Measurements from ENCODE around the gene ILKAP.

Gene ILKAP

DNA sequence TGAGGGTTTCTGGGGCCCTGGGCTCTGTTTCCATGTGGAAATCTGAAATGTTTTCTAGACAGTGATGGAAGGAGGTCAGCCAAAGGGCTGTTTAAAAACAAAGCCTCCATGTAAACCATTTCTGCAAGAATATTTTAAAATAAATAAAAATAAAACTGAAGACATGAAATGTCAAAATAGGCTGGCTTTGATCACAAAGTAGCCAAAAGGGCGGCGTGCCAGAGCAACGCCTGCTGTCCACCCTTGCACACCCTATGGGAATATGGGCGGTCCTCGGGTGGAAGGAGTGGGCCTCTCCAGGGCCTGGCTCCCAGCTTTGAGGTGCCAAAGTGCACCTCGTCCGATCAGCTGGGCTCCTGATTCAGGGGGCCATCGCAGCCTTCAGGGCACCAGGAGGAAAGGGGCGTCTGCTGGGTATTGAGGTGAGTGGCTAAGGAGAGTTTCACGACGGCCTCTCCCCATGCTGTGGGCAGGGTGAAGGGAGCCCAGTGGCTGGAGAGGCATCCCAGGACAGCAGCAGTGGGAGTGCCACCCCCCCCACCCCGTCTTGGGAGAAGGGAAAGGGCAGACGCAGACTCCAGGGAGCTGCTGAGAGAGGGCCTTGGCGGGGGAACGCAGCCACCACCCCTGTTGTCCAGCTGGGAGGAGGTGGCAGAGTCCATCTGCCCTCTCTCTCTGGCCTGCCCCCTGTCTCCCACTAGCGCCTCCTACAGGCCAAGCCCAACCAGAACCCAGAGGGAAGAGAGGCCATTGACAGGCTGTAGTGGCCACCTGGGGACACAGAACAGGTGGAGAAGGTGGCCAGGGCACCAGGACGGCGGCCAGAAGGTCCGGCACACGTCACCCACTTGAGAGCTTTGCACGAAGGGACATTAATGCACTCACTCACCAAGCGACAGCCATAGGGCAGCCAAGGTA, 50.5 kb downstream of the ILKAP start:
- Histone ChIP-seq H3K27ac (ENCODE audit: low read depth, low read length, poor library complexity, severe bottlenecking) (no peak overlapping the region), H3K27me3 (ENCODE audit: insufficient read depth, low read length) (peaks cover 7% of the 10 kb centered on the region; the same call in 1 of the 2 replicates), H2AFZ (ENCODE audit: low read length) (no peak overlapping the region), H3K4me2 (ENCODE audit: low read length) (no peak overlapping the region), H3F3A (ENCODE audit: insufficient read depth, low read length) (no peaks in the 10 kb centered on the region), H3K9ac (ENCODE audit: low read length) (no peak overlapping the region), H3K79me2 (ENCODE audit: insufficient read depth, low read length) (no peaks in the 10 kb centered on the region), H3K9me2 (ENCODE audit: low read depth, low read length) (no peaks in the 10 kb centered on the region), H3K36me3 (ENCODE audit: insufficient read depth, low read length) (no peaks in the 10 kb centered on the region; the same call in 1 of the 2 replicates), H3K4me1 (ENCODE audit: insufficient read depth, low read length, severe bottlenecking) (no peaks in the 10 kb centered on the region), H3K4me3 (ENCODE audit: low read depth, low read length, poor library complexity, severe bottlenecking) (no peak overlapping the region), H4K20me1 (ENCODE audit: insufficient read depth, low read length) (no peaks in the 10 kb centered on the region), H3K9me3 (ENCODE audit: low read length) (no peaks in the 10 kb centered on the region)
- no peak for TF ChIP-seq EZH2 (IDR thresholded peaks at IDR 0.05; ENCODE audit: borderline replicate concordance, low read length)
- TF ChIP-seq, protein P1, sequence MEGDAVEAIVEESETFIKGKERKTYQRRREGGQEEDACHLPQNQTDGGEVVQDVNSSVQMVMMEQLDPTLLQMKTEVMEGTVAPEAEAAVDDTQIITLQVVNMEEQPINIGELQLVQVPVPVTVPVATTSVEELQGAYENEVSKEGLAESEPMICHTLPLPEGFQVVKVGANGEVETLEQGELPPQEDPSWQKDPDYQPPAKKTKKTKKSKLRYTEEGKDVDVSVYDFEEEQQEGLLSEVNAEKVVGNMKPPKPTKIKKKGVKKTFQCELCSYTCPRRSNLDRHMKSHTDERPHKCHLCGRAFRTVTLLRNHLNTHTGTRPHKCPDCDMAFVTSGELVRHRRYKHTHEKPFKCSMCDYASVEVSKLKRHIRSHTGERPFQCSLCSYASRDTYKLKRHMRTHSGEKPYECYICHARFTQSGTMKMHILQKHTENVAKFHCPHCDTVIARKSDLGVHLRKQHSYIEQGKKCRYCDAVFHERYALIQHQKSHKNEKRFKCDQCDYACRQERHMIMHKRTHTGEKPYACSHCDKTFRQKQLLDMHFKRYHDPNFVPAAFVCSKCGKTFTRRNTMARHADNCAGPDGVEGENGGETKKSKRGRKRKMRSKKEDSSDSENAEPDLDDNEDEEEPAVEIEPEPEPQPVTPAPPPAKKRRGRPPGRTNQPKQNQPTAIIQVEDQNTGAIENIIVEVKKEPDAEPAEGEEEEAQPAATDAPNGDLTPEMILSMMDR (IDR thresholded peaks at IDR 0.05; ENCODE audit: low read length) = peak; percentile 36; the same call in 1 of the 2 replicates

DNA sequence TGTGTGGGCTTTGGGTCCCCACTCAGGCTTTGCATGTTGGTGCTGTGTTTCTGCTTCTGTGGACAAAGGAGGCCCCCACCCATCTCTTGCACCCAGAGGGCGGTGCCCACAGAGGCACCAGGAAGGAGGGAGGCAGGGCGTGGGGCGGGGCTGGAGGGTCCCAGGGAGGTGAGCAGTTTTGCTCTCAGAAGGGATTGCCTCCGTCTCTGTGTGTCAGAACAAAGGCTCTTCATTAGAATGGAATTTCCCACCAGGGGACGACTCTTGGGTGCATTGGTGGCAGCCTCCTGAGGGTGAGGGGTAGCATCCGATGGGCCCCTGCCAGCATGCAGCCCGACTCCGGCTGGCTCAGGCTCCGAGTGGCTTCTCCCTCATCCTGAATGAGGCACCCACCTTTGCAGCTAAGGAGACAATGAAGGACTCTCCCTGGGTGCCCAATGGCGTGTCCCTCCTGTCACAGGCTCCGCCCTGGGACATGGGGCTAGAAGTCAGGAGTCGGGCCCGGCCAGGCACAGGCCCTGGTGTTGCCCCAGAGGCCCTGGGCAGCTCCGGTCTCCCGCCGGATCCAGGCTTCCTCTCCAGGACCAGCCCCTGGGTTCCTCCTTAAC, 51.8 kb downstream of the ILKAP start:
- no peaks in the 10 kb centered on the region for H3F3A ChIP-seq (ENCODE audit: insufficient read depth, low read length)
- no peak overlapping the region for H3K9ac ChIP-seq (ENCODE audit: low read length)
- H3K9me3 ChIP-seq (ENCODE audit: low read length) = no peaks in the 10 kb centered on the region
- H4K20me1 ChIP-seq (ENCODE audit: insufficient read depth, low read length) = no peaks in the 10 kb centered on the region
- no peak overlapping the region for H3K4me2 ChIP-seq (ENCODE audit: low read length)
- H3K36me3 ChIP-seq (ENCODE audit: insufficient read depth, low read length) = no peaks in the 10 kb centered on the region; the same call in 1 of the 2 replicates
- H3K9me2 ChIP-seq (ENCODE audit: low read depth, low read length) = no peaks in the 10 kb centered on the region
- H3K4me1 ChIP-seq (ENCODE audit: insufficient read depth, low read length, severe bottlenecking) = peaks cover 4% of the 10 kb centered on the region
- no peaks in the 10 kb centered on the region for H3K79me2 ChIP-seq (ENCODE audit: insufficient read depth, low read length)
- peaks cover 7% of the 10 kb centered on the region; the same call in 1 of the 2 replicates for H3K27me3 ChIP-seq (ENCODE audit: insufficient read depth, low read length)
- no peak overlapping the region for H3K4me3 ChIP-seq (ENCODE audit: low read depth, low read length, poor library complexity, severe bottlenecking)
- TF ChIP-seq EZH2 (IDR thresholded peaks at IDR 0.05; ENCODE audit: borderline replicate concordance, low read length) = no peak
- TF ChIP-seq, protein P1 (IDR thresholded peaks at IDR 0.05; ENCODE audit: low read length) = no peak
- H3K27ac ChIP-seq (ENCODE audit: low read depth, low read length, poor library complexity, severe bottlenecking) = no peak overlapping the region
- no peak overlapping the region for H2AFZ ChIP-seq (ENCODE audit: low read length)

DNA sequence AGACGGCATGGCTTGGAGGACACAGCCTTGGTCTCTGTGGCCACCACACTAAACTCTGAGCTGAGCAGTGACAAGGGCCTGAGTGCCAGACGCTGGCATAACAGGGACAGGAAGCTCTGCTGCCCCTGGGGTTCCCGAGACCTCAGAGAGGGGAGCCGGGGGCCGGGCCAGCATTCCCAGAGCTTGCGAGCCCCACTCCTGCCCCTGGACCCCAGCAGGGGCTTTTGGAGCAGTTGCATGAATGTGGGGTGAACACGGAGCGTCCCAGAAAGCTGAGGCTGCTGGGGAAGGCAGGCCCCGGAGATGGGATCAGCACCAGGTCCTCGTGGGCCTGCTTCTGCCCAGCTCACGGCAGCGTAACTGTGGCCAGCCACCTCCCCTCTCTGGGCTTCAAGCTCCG, 52.3 kb downstream of the ILKAP start:
- TF ChIP-seq EZH2 (IDR thresholded peaks at IDR 0.05; ENCODE audit: borderline replicate concordance, low read length) = no peak
- TF ChIP-seq, protein P1 (IDR thresholded peaks at IDR 0.05; ENCODE audit: low read length) = no peak
- Histone ChIP-seq H3K9me3 (ENCODE audit: low read length) (no peaks in the 10 kb centered on the region), H3F3A (ENCODE audit: insufficient read depth, low read length) (no peaks in the 10 kb centered on the region), H4K20me1 (ENCODE audit: insufficient read depth, low read length) (no peaks in the 10 kb centered on the region), H3K36me3 (ENCODE audit: insufficient read depth, low read length) (no peaks in the 10 kb centered on the region; the same call in 1 of the 2 replicates), H3K4me2 (ENCODE audit: low read length) (no peak overlapping the region), H3K9ac (ENCODE audit: low read length) (no peak overlapping the region), H3K79me2 (ENCODE audit: insufficient read depth, low read length) (no peaks in the 10 kb centered on the region), H3K9me2 (ENCODE audit: low read depth, low read length) (no peaks in the 10 kb centered on the region), H3K4me3 (ENCODE audit: low read depth, low read length, poor library complexity, severe bottlenecking) (no peak overlapping the region), H2AFZ (ENCODE audit: low read length) (no peak overlapping the region), H3K27me3 (ENCODE audit: insufficient read depth, low read length) (peaks cover 7% of the 10 kb centered on the region; the same call in 1 of the 2 replicates), H3K27ac (ENCODE audit: low read depth, low read length, poor library complexity, severe bottlenecking) (no peak overlapping the region), H3K4me1 (ENCODE audit: insufficient read depth, low read length, severe bottlenecking) (peaks cover 4% of the 10 kb centered on the region)
